Measurements from ENCODE around the gene S1PR1. TPM values are rescaled to one million over a fixed set of nuclear protein-coding genes. Genes with fewer than 3 reads are reported as not detected.

S1PR1 gene
- total and polyA plus RNA-seq, 2 of the 13 experiments (the other 11 are each of a cell fraction or from before 2014, with no cell fraction given), result not detected

DNA sequence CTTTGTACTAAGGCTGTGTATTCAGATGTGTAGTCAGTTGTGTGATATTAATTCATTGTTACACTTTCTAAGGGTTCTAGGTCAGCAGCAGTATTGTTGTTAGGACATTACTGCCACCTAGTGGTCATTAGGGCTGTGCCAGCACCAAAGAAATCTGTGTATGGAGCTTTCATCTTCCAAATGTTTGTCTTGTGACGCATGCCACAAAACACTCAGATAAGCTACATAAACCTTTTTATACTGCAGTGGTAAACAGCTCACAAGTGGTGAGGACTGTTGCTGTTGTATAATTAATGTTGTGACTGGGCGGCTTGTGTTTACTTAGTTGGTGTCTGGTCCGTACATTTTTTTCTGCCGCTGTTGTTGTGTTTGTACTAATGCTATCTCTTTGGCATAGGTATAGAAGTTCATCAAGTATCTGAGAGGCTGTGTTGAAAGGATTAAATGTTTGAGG is 51.7 kb downstream of the S1PR1 start (continued):
- TF ChIP-seq, protein P1, sequence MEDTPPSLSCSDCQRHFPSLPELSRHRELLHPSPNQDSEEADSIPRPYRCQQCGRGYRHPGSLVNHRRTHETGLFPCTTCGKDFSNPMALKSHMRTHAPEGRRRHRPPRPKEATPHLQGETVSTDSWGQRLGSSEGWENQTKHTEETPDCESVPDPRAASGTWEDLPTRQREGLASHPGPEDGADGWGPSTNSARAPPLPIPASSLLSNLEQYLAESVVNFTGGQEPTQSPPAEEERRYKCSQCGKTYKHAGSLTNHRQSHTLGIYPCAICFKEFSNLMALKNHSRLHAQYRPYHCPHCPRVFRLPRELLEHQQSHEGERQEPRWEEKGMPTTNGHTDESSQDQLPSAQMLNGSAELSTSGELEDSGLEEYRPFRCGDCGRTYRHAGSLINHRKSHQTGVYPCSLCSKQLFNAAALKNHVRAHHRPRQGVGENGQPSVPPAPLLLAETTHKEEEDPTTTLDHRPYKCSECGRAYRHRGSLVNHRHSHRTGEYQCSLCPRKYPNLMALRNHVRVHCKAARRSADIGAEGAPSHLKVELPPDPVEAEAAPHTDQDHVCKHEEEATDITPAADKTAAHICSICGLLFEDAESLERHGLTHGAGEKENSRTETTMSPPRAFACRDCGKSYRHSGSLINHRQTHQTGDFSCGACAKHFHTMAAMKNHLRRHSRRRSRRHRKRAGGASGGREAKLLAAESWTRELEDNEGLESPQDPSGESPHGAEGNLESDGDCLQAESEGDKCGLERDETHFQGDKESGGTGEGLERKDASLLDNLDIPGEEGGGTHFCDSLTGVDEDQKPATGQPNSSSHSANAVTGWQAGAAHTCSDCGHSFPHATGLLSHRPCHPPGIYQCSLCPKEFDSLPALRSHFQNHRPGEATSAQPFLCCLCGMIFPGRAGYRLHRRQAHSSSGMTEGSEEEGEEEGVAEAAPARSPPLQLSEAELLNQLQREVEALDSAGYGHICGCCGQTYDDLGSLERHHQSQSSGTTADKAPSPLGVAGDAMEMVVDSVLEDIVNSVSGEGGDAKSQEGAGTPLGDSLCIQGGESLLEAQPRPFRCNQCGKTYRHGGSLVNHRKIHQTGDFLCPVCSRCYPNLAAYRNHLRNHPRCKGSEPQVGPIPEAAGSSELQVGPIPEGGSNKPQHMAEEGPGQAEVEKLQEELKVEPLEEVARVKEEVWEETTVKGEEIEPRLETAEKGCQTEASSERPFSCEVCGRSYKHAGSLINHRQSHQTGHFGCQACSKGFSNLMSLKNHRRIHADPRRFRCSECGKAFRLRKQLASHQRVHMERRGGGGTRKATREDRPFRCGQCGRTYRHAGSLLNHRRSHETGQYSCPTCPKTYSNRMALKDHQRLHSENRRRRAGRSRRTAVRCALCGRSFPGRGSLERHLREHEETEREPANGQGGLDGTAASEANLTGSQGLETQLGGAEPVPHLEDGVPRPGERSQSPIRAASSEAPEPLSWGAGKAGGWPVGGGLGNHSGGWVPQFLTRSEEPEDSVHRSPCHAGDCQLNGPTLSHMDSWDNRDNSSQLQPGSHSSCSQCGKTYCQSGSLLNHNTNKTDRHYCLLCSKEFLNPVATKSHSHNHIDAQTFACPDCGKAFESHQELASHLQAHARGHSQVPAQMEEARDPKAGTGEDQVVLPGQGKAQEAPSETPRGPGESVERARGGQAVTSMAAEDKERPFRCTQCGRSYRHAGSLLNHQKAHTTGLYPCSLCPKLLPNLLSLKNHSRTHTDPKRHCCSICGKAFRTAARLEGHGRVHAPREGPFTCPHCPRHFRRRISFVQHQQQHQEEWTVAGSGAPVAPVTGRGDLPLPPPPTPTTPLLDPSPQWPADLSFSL (CRISPR knock-in tag; IDR thresholded peaks at IDR 0.05), result peak; percentile 43; the same call in 1 of the 2 replicates
- TF ChIP-seq SSRP1 (CRISPR knock-in tag; IDR thresholded peaks at IDR 0.05) (no peak), ZNF276 (CRISPR knock-in tag; IDR thresholded peaks at IDR 0.05; ENCODE audit: low read depth) (no peak), CREB1 (IDR thresholded peaks at IDR 0.05) (peak; percentile 56), CREB1 (CRISPR knock-in tag; IDR thresholded peaks at IDR 0.05) (peak; percentile 70; the same call in 1 of the 2 replicates), CREB3 (CRISPR knock-in tag; IDR thresholded peaks at IDR 0.05) (no peak), NR2F1 (CRISPR knock-in tag; IDR thresholded peaks at IDR 0.05) (no peak), IRF2 (CRISPR knock-in tag; IDR thresholded peaks at IDR 0.05) (peak; percentile 34; the same call in 1 of the 2 replicates), SOX13 (IDR thresholded peaks at IDR 0.05) (no peak), SOX13 (CRISPR knock-in tag; conservative IDR thresholded peaks at IDR 0.05 in 1 of 2, IDR thresholded peaks at IDR 0.05 in 1 of 2) (peak in 1 of 2 experiments; percentile 76; a peak in 2 of 4 replicates), SKI (IDR thresholded peaks at IDR 0.05; ENCODE audit: partially characterized antibody) (peak; percentile 89), ARID2 (CRISPR knock-in tag; IDR thresholded peaks at IDR 0.05; ENCODE audit: borderline replicate concordance) (no peak), ZNF713 (CRISPR knock-in tag; IDR thresholded peaks at IDR 0.05) (no peak), FOXP1 (IDR thresholded peaks at IDR 0.05) (peak; percentile 96), FOXP1 (CRISPR knock-in tag; IDR thresholded peaks at IDR 0.05) (peak; percentile 99), MAFF (IDR thresholded peaks at IDR 0.05; ENCODE audit: low read depth, low read length) (0 out of 2 replicates have a peak, but pooled peaks have one; percentile 3), NKX3-1 (CRISPR knock-in tag; IDR thresholded peaks at IDR 0.05) (0 out of 2 replicates have a peak, but pooled peaks have one; percentile 31), ZSCAN29 (CRISPR knock-in tag; conservative IDR thresholded peaks at IDR 0.05) (no peak), ZNF781 (CRISPR knock-in tag; IDR thresholded peaks at IDR 0.05; ENCODE audit: borderline replicate concordance, not compliant biosample characterization) (no peak), NFYB (CRISPR knock-in tag; IDR thresholded peaks at IDR 0.05) (no peak)
- TF ChIP-seq, protein P2, sequence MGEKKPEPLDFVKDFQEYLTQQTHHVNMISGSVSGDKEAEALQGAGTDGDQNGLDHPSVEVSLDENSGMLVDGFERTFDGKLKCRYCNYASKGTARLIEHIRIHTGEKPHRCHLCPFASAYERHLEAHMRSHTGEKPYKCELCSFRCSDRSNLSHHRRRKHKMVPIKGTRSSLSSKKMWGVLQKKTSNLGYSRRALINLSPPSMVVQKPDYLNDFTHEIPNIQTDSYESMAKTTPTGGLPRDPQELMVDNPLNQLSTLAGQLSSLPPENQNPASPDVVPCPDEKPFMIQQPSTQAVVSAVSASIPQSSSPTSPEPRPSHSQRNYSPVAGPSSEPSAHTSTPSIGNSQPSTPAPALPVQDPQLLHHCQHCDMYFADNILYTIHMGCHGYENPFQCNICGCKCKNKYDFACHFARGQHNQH (CRISPR knock-in tag; IDR thresholded peaks at IDR 0.05), result 0 out of 2 replicates have a peak, but pooled peaks have one; percentile 60
